ENCODE results near the gene UBTF.

The UBTF gene

DNA sequence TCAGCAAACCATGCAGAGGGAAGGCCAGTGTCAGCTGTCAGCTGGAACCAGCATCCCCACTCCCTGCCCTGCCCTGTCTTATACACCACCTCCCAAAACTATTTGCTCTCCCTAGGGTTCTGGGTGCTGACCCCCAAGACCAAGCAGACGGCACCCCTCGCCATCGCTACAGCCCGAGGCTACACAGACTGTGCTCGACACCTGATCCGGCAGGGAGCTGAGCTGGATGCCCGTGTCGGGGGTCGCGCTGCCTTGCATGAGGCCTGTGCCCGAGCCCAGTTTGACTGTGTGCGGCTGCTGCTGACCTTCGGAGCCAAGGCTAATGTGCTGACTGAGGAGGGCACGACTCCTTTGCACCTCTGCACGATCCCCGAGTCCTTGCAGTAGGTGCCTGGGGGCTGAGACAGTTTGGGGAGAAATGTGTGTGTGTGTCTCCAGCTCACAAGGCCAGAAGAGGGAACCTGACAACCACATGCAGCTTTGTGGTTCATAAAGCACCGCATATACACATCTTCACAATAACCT, 47.5 kb downstream of the UBTF start:
- Histone ChIP-seq H3K27me3 (ENCODE audit: insufficient read depth, low read length, poor library complexity) (no peaks in the 10 kb centered on the region), H3K36me3 (ENCODE audit: control insufficient read depth, insufficient read depth, low read length) (no peaks in the 10 kb centered on the region), H3K9ac (ENCODE audit: low read length) (no peak overlapping the region), H3K79me2 (ENCODE audit: control insufficient read depth, insufficient read depth, low read length) (no peaks in the 10 kb centered on the region), H4K8ac (ENCODE audit: low read depth, low read length) (no peak overlapping the region), H3K79me1 (ENCODE audit: low read length) (no peaks in the 10 kb centered on the region), H3K27ac (ENCODE audit: low read depth, low read length) (no peak overlapping the region), H3K4me3 (ENCODE audit: low read length) (no peak overlapping the region), H2BK15ac (replicated peaks; ENCODE audit: low read depth) (no peak overlapping the region), H2BK120ac (ENCODE audit: low read depth, low read length) (no peak overlapping the region), H2BK5ac (ENCODE audit: low read length) (no peak overlapping the region), H3K18ac (ENCODE audit: low read length) (no peak overlapping the region), H3K4me2 (ENCODE audit: low read length) (no peak overlapping the region), H3K23ac (ENCODE audit: low read length) (peak overlapping the region; percentile 45), H3K56ac (ENCODE audit: low read length) (peak overlapping the region; percentile 34), H3K4ac (ENCODE audit: low read depth, low read length) (no peak overlapping the region), H2AK5ac (ENCODE audit: low read length) (no peak overlapping the region), H3K4me1 (ENCODE audit: control insufficient read depth, low read depth, low read length) (no peaks in the 10 kb centered on the region), H4K5ac (ENCODE audit: low read length) (no peak overlapping the region)
- WGBS (ENCODE audit: extremely low coverage, insufficient coverage, low lambda C conversion rate) = no CpG with 5 or more reads among the region's 17 CpGs
- DNase-seq = no peak

DNA sequence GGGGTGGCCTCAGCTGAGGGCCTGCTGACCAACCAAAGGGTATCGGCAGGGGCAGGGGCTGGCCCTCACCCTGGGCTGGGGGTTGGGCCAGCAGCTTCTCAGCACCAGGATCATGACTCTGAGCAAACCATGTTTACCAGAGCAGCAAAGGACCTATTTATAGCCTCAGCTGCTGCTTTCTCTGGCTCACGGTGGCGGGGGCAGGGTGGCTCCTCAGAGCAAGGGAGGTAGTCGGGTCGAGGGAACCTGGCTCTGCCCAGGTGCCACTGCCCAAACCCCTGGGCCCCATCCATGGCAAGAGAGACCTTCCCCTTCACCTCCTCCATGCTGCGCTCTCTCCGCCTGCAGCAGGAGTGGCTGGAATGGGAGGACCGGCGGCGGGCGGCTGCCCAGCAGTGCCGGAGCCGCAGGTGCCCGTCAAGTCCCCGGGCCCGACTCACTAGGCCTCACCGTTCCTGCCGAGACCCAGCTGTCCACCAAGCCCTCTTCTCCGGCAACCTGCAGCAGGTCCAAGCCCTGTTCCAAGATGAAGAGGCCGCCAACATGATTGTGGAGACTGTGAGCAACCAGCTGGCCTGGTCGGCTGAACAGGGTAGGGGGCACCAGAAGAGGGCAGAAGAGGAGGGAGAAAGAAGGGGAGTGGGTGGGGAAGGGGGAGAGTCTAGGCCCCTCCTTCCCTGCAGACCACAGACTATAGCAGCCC, 48.8 kb downstream of the UBTF start, which contains the start of gene ASB16:
Gene ASB16 (plus strand): TSS at position 206 of the 703 bp plus-strand sequence. CDS start 86 bp downstream, at position 292.
- no peak within 1 kb of the TSS for H3K18ac ChIP-seq (ENCODE audit: low read length)
- no peak within 1 kb of the TSS for H2BK15ac ChIP-seq (replicated peaks; ENCODE audit: low read depth)
- H3K56ac ChIP-seq (ENCODE audit: low read length) = peak within 1 kb of the TSS; percentile 42
- H3K36me3 ChIP-seq (ENCODE audit: control insufficient read depth, insufficient read depth, low read length) = no peaks in the 10 kb centered on the region
- H2BK5ac ChIP-seq (ENCODE audit: low read length) = no peak within 1 kb of the TSS
- H3K27ac ChIP-seq (ENCODE audit: low read depth, low read length) = no peak within 1 kb of the TSS
- H3K23ac ChIP-seq (ENCODE audit: low read length) = no peak within 1 kb of the TSS
- no peak within 1 kb of the TSS for H3K4me2 ChIP-seq (ENCODE audit: low read length)
- H3K4me3 ChIP-seq (ENCODE audit: low read length) = no peak within 1 kb of the TSS
- H4K5ac ChIP-seq (ENCODE audit: low read length) = no peak within 1 kb of the TSS
- no peak within 1 kb of the TSS for H2AK5ac ChIP-seq (ENCODE audit: low read length)
- peak within 1 kb of the TSS; percentile 44 for H3K9ac ChIP-seq (ENCODE audit: low read length)
- H3K27me3 ChIP-seq (ENCODE audit: insufficient read depth, low read length, poor library complexity) = no peaks in the 10 kb centered on the region
- H3K79me1 ChIP-seq (ENCODE audit: low read length) = no peaks in the 10 kb centered on the region
- H3K4me1 ChIP-seq (ENCODE audit: control insufficient read depth, low read depth, low read length) = no peaks in the 10 kb centered on the region
- H3K79me2 ChIP-seq (ENCODE audit: control insufficient read depth, insufficient read depth, low read length) = no peaks in the 10 kb centered on the region
- no CpG with 5 or more reads among the region's 21 CpGs for WGBS (ENCODE audit: extremely low coverage, insufficient coverage, low lambda C conversion rate)
- no peak within 1 kb of the TSS for H4K8ac ChIP-seq (ENCODE audit: low read depth, low read length)
- DNase-seq = peak; percentile 31
- H2BK120ac ChIP-seq (ENCODE audit: low read depth, low read length) = no peak within 1 kb of the TSS
- no peak within 1 kb of the TSS for H3K4ac ChIP-seq (ENCODE audit: low read depth, low read length)

- H2BK5ac ChIP-seq (ENCODE audit: low read length) = no peak overlapping the region
- H3K4me3 ChIP-seq (ENCODE audit: low read length) = no peak overlapping the region
- DNase-seq = no peak
- H3K4ac ChIP-seq (ENCODE audit: low read depth, low read length) = no peak overlapping the region
- H4K8ac ChIP-seq (ENCODE audit: low read depth, low read length) = no peak overlapping the region
- H4K5ac ChIP-seq (ENCODE audit: low read length) = no peak overlapping the region
- no peak overlapping the region for H3K9ac ChIP-seq (ENCODE audit: low read length)
- H3K79me1 ChIP-seq (ENCODE audit: low read length) = no peaks in the 10 kb centered on the region
- H3K79me2 ChIP-seq (ENCODE audit: control insufficient read depth, insufficient read depth, low read length) = no peaks in the 10 kb centered on the region
- no peak overlapping the region for H2AK5ac ChIP-seq (ENCODE audit: low read length)
- H3K36me3 ChIP-seq (ENCODE audit: control insufficient read depth, insufficient read depth, low read length) = no peaks in the 10 kb centered on the region
- no peak overlapping the region for H3K23ac ChIP-seq (ENCODE audit: low read length)
- no peaks in the 10 kb centered on the region for H3K4me1 ChIP-seq (ENCODE audit: control insufficient read depth, low read depth, low read length)
- WGBS (ENCODE audit: extremely low coverage, insufficient coverage, low lambda C conversion rate) = no CpG with 5 or more reads among the region's 5 CpGs
- no peak overlapping the region for H2BK15ac ChIP-seq (replicated peaks; ENCODE audit: low read depth)
- H3K27me3 ChIP-seq (ENCODE audit: insufficient read depth, low read length, poor library complexity) = no peaks in the 10 kb centered on the region
- H2BK120ac ChIP-seq (ENCODE audit: low read depth, low read length) = no peak overlapping the region
- peak overlapping the region; percentile 11 for H3K56ac ChIP-seq (ENCODE audit: low read length)
- H3K27ac ChIP-seq (ENCODE audit: low read depth, low read length) = no peak overlapping the region
- no peak overlapping the region for H3K4me2 ChIP-seq (ENCODE audit: low read length)
- no peak overlapping the region for H3K18ac ChIP-seq (ENCODE audit: low read length)
Measured at GRCh38 chr17:44170135-44170498, 49.4 kb downstream of the UBTF start.

DNA sequence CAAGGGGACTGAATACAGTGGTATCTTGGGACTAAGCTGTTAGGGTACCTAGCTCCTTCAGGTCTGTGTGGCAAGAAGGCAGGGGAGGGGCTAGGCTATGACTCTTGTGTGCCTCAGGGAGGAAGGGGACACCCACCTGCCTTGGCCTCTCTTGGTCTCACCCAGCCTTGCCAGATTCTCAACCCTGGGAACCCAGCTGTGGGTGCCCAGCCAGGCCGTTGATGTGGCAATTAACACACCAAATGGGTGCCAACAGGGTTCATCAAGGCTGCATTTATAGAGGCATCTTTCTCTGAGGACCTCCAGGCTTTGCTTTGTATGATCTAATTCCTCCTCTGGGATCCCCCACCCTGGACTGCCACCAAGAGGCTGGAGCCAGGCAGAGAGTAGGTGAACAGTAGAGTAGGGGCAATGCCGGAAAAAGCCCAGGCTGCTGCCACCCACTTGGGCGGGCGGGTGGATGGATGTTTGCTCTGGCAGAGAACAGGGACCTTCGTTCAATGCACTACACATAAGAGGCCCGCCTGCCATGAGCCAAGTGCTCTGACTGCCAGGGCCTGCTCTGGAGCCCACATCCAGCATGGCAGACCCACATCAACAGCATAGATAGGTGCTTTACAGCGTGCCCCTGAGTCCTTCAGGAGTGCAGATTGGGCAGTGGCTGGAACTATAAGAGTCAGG, 52.2 kb downstream of the UBTF start:
- Histone ChIP-seq H3K36me3 (ENCODE audit: control insufficient read depth, insufficient read depth, low read length) (no peaks in the 10 kb centered on the region), H3K79me1 (ENCODE audit: low read length) (no peaks in the 10 kb centered on the region), H3K4me3 (ENCODE audit: low read length) (no peak overlapping the region), H2BK120ac (ENCODE audit: low read depth, low read length) (no peak overlapping the region), H3K4me1 (ENCODE audit: control insufficient read depth, low read depth, low read length) (no peaks in the 10 kb centered on the region), H3K56ac (ENCODE audit: low read length) (no peak overlapping the region), H3K27me3 (ENCODE audit: insufficient read depth, low read length, poor library complexity) (no peaks in the 10 kb centered on the region), H3K27ac (ENCODE audit: low read depth, low read length) (no peak overlapping the region), H4K8ac (ENCODE audit: low read depth, low read length) (no peak overlapping the region), H3K79me2 (ENCODE audit: control insufficient read depth, insufficient read depth, low read length) (no peaks in the 10 kb centered on the region), H3K18ac (ENCODE audit: low read length) (no peak overlapping the region), H3K9ac (ENCODE audit: low read length) (no peak overlapping the region), H4K5ac (ENCODE audit: low read length) (no peak overlapping the region), H3K4me2 (ENCODE audit: low read length) (no peak overlapping the region), H2BK5ac (ENCODE audit: low read length) (no peak overlapping the region), H3K23ac (ENCODE audit: low read length) (no peak overlapping the region), H2AK5ac (ENCODE audit: low read length) (no peak overlapping the region), H3K4ac (ENCODE audit: low read depth, low read length) (no peak overlapping the region), H2BK15ac (replicated peaks; ENCODE audit: low read depth) (no peak overlapping the region)
- no CpG with 5 or more reads among the region's 7 CpGs for WGBS (ENCODE audit: extremely low coverage, insufficient coverage, low lambda C conversion rate)
- DNase-seq = no peak

DNA sequence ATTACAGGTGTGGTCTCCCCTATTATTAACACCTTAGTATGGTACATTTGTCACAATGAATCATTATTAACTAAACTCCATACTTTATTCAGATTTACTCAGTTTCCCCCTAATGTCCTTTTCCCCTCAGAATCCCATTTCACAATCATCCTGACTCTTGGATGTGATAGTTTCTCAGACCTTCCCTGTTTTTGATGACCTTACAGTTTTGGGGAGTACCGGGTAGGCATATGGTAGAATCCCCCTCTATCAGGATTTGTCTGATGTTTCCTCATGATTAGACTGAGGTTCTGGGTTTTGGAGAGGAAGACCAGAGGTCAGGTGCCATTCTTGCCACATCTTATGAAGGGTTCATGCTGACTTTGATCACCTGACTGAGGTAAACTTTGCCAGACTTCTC, 55.0 kb downstream of the UBTF start:
- peaks cover under 1% of the 10 kb centered on the region for H3K36me3 ChIP-seq (ENCODE audit: control insufficient read depth, insufficient read depth, low read length)
- H3K79me2 ChIP-seq (ENCODE audit: control insufficient read depth, insufficient read depth, low read length) = no peaks in the 10 kb centered on the region
- no peak overlapping the region for H2BK15ac ChIP-seq (replicated peaks; ENCODE audit: low read depth)
- no peak overlapping the region for H3K27ac ChIP-seq (ENCODE audit: low read depth, low read length)
- no peaks in the 10 kb centered on the region for H3K79me1 ChIP-seq (ENCODE audit: low read length)
- no peak overlapping the region for H3K4me2 ChIP-seq (ENCODE audit: low read length)
- H2AK5ac ChIP-seq (ENCODE audit: low read length) = no peak overlapping the region
- H3K9ac ChIP-seq (ENCODE audit: low read length) = no peak overlapping the region
- no peak overlapping the region for H3K56ac ChIP-seq (ENCODE audit: low read length)
- no peaks in the 10 kb centered on the region for H3K4me1 ChIP-seq (ENCODE audit: control insufficient read depth, low read depth, low read length)
- H2BK5ac ChIP-seq (ENCODE audit: low read length) = no peak overlapping the region
- H3K27me3 ChIP-seq (ENCODE audit: insufficient read depth, low read length, poor library complexity) = no peaks in the 10 kb centered on the region
- H2BK120ac ChIP-seq (ENCODE audit: low read depth, low read length) = no peak overlapping the region
- H4K8ac ChIP-seq (ENCODE audit: low read depth, low read length) = no peak overlapping the region
- DNase-seq = no peak
- H3K4me3 ChIP-seq (ENCODE audit: low read length) = no peak overlapping the region
- no peak overlapping the region for H3K4ac ChIP-seq (ENCODE audit: low read depth, low read length)
- no peak overlapping the region for H3K23ac ChIP-seq (ENCODE audit: low read length)
- H4K5ac ChIP-seq (ENCODE audit: low read length) = no peak overlapping the region
- no peak overlapping the region for H3K18ac ChIP-seq (ENCODE audit: low read length)
- WGBS (ENCODE audit: extremely low coverage, insufficient coverage, low lambda C conversion rate) = no CpG with 5 or more reads among the region's 1 CpG

All from mesendoderm (in vitro differentiated cells).